ENCODE results near the gene ARMC3. TPM values are rescaled to one million over a fixed set of nuclear protein-coding genes. Genes with fewer than 3 reads are reported as not detected.
A peak's percentile ranks its signal among the peaks of the same experiment; 100 is the strongest.
"Not testable (repeated sequence)": the region's sequence is repeated elsewhere in the genome, so short reads cannot be mapped to it uniquely, and the experiment has no call there.

ARMC3 gene
- total RNA-seq, 1 donor = 0.54 TPM

DNA sequence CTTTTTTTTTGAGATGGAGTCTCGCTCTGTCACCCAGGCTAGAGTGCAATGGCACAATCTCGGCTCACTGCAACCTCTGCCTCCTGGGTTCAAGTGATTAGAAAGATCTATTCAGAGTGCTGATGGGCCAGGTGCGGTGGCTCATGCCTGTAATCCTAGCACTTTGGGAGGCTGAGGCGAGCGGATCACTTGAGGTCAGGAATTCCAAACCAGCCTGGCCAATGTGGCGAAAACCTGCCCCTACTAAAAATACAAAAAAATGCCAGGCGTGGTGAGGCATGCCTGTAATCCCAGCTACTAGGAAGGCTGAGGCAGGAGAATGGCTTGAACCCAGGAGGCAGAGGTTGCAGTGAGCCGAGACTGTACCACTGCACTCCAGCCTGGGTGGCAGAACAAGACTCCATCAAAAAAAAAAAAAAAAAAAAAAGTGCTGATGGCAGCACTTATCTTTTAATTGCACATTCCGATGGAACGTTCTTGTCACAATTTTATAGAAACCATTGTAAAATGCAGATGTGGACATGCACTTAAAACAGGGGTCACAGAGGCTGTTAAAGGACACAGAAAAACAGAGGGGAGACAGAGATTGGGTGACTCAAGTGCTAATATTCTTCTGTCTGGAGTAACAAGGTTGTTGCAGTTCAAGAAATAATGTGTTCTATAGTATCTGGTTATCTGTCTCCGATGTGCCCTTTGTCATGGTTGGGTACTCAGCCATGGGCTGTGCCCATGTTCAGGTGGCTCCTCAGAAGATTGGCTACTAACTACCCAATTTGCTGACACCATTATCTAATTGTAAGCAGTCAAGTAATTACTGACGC is 142.4 kb downstream of the ARMC3 start:
- DNase-seq (ENCODE audit: low read depth in 2 of 3, low spot score in 2 of 3) = not testable (repeated sequence)

DNA sequence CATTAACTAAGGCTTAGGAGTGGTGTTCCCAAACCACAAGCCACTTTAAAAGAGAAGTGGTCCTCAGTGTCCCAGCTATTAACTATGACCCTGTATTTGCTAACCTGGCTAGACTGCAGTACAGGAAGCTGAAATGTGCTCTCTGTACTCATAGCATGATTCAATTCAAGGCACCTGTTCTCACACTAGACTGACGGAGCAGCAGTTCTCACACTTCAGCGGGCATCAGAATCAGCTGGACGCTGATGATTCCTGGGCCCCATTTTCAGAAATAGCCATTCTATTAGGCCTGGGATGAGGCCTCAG is 143.0 kb downstream of the ARMC3 start:
- no peak for DNase-seq (ENCODE audit: low read depth in 2 of 3, low spot score in 2 of 3)

DNA sequence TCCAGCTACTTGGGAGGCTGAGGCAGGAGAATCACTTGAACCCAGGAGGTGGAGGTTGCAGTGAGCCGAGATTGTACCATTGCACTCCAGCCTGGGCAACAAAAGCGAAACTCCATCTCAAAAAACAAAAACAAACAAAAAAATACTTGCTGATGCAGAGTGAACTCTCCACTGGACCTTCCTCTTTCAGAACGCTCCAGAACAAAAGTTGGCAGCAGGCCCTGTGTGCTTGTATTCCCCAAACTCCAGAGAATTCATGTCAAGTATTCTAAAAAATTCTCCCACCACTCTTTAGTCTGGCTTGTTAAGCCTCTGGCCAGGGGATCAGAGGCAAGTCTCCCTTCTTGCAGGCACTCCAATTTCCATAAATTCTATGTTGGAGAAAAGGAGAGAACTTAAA is 144.7 kb downstream of the ARMC3 start:
- DNase-seq (ENCODE audit: low read depth in 2 of 3, low spot score in 2 of 3) = not testable (repeated sequence)

DNA sequence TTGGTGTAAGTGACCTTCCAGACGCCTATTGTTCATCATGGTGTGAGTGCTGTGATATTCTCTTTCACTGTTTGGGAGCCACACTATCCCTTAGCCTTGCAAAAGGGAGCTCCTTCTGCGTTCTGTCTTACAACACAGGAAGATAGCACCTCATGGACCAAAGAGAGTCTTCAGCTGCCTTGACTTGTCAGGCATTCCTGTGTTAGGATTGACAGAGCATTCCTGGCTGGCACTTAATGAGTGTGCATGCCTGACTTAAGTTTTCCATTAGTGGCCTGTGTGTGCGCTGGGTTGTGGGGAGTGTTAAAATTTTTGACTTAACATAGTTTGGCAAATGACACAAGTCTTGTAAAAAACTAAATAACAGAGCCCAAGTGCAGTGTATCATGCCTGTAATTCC is 145.7 kb downstream of the ARMC3 start:
- no peak for DNase-seq (ENCODE audit: low read depth in 2 of 3, low spot score in 2 of 3)

DNA sequence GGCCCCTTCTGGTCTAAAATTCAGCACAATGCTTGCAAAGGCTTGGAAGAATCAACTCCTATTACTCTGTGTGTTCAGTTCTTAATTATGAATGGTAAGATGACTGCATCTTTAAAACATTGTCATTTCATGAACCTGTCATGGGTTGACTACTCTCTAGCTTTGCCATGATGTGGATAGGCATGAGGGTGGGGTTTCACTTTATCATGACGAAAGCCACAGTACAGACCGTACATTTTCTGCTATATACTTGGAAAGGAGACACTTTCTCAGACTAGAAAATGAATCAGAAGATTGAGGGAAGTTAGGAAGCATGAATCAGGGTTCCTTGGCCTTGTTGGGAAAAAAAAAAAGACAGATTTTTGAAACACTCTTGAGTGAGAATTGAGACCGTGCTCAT is 147.8 kb downstream of the ARMC3 start:
- DNase-seq (ENCODE audit: low read depth in 2 of 3, low spot score in 2 of 3) = no peak

DNA sequence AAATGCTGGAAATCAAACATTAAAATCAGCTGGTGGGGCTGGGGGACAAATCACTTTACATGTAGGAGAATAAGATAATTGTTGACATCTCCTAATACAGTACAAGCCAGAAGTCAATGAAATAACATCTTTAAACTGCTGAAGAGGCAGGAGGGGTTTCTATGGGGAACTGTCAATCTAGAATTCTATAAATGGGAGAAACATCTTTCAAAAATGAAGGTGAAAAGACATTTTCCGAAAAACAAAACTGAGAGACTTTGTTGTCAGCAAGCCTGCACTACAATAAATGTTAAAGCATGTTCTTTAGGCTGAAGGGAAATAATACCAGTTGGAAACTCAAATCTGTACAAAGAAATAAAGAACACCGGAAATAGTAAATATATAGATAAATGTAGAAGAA is 150.3 kb downstream of the ARMC3 start:
- DNase-seq (ENCODE audit: low read depth in 2 of 3, low spot score in 2 of 3) = no peak

DNA sequence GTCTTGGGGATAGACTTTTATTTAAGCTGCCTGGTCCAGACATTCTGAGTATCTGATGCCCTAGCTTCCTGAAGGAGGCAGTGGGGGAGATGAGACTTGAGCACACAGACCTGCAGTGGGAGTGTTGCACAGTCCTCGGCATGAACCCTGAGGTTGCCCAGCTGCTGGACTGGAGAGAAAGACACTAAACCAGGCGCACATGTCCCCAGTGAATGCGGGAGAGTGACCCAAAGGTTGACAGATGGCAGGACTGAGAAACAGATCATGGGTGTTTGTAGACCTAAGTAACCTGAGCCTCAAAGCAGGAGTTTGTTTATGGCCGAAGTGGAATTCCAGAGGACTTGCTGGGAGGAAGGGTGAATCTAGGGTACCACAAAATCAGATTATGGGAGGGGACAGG is 151.8 kb downstream of the ARMC3 start:
- no peak for DNase-seq (ENCODE audit: low read depth in 2 of 3, low spot score in 2 of 3)

DNA sequence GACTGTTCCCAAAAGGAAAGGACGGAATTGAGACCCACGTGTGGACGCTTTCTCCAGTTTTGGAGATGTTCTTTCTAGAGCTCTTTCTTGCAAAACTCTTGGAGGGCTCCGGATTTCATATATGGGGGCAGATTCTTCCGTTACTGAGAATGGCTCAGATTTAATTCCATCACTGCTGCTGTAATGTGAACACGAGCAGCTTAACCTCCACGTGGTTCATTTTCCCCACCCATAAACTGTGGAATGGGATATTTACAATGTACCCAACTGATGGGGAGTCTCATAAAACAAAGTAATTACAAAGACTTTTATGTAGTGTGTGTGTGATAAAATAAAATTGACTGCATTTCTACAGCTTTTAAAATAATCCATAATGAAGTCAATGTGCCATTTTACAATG is 152.4 kb downstream of the ARMC3 start:
- no peak for DNase-seq (ENCODE audit: low read depth in 2 of 3, low spot score in 2 of 3)

DNA sequence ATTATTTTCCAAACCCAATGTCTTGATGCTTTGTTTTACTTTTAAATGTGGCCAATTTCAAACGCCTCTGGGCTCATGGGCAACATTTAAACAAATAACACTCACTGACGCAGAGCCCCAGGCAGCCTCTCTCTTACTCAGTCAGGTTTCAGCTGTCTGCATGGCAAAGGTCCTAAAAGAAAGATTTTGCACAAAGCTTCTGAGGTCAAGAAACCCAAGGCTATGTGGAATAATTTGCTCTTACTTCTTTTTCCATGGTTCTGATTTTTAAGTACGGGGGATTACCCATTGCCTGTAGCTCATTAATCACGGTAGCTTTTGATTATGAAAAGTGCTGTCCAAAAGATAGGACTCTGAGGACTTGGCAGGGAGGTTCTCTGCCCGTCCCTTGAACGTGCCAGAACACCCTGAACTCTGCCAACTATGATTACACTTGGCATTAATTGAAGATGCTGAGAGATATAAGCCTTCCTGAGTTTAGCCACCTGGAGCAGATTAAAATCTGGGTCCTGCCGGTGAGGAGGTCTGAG is 153.4 kb downstream of the ARMC3 start:
- DNase-seq (ENCODE audit: low read depth in 2 of 3, low spot score in 2 of 3) = no peak

DNA sequence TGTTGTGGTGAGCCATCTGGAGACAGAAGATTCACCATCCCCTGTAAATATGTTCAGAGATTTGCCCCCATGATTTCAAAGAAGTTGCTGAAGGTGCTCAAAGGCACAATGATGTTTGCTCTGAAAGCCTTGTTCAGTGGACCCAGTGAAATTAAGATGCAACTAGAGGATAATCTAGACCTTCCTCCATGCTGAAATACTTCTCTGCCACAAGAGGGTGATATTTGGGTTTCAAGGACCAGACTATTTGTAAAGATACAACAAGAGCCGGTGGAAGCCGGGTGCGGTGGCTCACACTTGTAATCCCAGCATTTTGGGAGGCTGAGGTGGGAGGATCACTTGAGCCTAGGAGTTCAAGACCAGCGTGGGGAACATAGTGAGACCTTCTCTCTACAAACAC is 154.0 kb downstream of the ARMC3 start:
- peak in 1 of 3 donors; percentile 29 for DNase-seq (ENCODE audit: low read depth in 2 of 3, low spot score in 2 of 3)

Small RNAs within 50 kb of the gene (small RNA-seq; reads per million reads assigned to genes)
- gene RNA5SP304 = not detected

Other genes with a start within 250 kb of the ARMC3 start
- gene PIP4K2A, start 213.5 kb upstream of the ARMC3 start, total RNA-seq = 43.6 TPM
- 6.7 TPM for gene MSRB2, start 167.5 kb downstream of the ARMC3 start, total RNA-seq

Data from hematopoietic multipotent progenitor cell (in vitro differentiated cells).